Upper lobe of right lung (tissue), 1 donor: ENCODE data around the gene GATD1. TPM values are rescaled to one million over a fixed set of nuclear protein-coding genes. Genes with fewer than 3 reads are reported as not detected.
A peak's percentile ranks its signal among the peaks of the same experiment; 100 is the strongest.

ENCODE experiments used
- ATAC-seq: fragments of 200-7000 bp; cut with Tn5 transposase; one replicate; pipeline ENCODE4 v1.9.1; 2020; ENCODE audit warnings: mild to moderate bottlenecking, moderate library complexity
- DNase-seq: peaks from one replicate; pipeline ENCODE4 v3.0.0-alpha.2; 2020
- H3K27ac ChIP-seq: fragments of 200-600 bp; one replicate; pipeline ENCODE4 v1.8.0; 2022
- H3K27me3 ChIP-seq: fragments of 200-600 bp; one replicate; pipeline ENCODE4 v1.8.0; 2022; ENCODE audit warnings: mild to moderate bottlenecking
- H3K36me3 ChIP-seq: fragments of 200-600 bp; one replicate; pipeline ENCODE4 v1.8.0; 2022
- H3K4me1 ChIP-seq: fragments of 200-600 bp; one replicate; pipeline ENCODE4 v1.8.0; 2022
- H3K4me3 ChIP-seq: fragments of 200-600 bp; one replicate; pipeline ENCODE4 v1.8.0; 2022; ENCODE audit warnings: mild to moderate bottlenecking
- H3K9me3 ChIP-seq: fragments of 200-600 bp; one replicate; pipeline ENCODE4 v1.8.0; 2022
- intact Hi-C: fragments of 100-400 bp; cut with DNase I; formaldehyde crosslinking; loops from one replicate; pipeline ENCODE4 v1.11.0; 2022
- total RNA-seq: library from RNA; stranded (reverse); fragmentation: NEBNext Ultra II Directional; extraction: Animal tissue kit (Norgen Biotek cat#: 25700); gene quantifications from one replicate; pipeline ENCODE4 v1.2.1, GENCODE V29; 2021
- TF ChIP-seq, protein P1 (sequence below): fragments of 200-600 bp; IDR thresholded peaks from one replicate; pipeline ENCODE4 v1.8.0; 2022; ENCODE audit warnings: antibody characterized with exemption
- donor health status: DM: no; HTN: yes; CAD: no; lungs with severe emphysema.

Gene GATD1
- total RNA-seq, 1 donor from 2014 or later, result 62.5 TPM

DNA sequence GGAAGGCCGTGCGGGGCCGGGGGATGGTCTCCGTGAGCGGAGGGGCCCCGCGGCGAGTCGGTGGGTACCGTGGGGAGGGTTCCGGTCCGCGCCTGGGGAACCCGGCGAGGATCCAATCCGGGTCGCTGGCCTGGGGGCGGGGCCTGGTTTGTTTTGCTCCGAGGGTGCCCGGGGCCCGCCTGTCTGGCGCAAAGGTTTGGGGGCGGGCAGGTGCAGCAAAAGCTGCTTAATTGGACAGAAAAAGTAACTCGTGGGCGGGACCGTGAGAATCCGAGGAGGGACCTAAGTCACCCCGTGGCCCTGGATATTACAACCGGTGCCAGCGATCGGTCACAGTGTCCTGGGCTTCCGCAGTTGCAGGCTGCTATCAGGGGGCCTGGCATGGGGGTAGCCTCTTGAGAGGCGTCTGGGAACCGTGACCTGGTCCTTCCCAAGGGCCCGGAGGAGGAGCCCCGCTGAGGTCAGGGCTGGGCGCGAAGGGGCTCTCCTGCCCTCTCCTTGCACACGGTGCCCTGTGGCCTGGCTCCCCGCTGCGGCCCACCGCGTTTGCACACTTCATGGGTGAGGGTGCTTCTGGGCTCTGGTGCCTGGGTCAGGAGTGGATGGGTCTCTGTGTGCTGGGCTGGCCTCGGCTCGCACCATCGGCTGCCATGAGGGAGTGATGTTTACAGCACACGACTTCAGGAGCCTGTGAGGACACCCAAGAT is 42.8 kb upstream of the GATD1 start:
- Histone ChIP-seq H3K27me3 (no peaks in the 10 kb centered on the region), H3K36me3 (peaks cover 29% of the 10 kb centered on the region), H3K9me3 (no peaks in the 10 kb centered on the region), H3K27ac (peak overlapping the region; percentile 95), H3K4me1 (peaks cover 23% of the 10 kb centered on the region), H3K4me3 (peak overlapping the region; percentile 91)
- DNase-seq (peak; percentile 97), ATAC-seq (peak; percentile 73)
- intact Hi-C loops, result no loop called here
- TF ChIP-seq, protein P1, sequence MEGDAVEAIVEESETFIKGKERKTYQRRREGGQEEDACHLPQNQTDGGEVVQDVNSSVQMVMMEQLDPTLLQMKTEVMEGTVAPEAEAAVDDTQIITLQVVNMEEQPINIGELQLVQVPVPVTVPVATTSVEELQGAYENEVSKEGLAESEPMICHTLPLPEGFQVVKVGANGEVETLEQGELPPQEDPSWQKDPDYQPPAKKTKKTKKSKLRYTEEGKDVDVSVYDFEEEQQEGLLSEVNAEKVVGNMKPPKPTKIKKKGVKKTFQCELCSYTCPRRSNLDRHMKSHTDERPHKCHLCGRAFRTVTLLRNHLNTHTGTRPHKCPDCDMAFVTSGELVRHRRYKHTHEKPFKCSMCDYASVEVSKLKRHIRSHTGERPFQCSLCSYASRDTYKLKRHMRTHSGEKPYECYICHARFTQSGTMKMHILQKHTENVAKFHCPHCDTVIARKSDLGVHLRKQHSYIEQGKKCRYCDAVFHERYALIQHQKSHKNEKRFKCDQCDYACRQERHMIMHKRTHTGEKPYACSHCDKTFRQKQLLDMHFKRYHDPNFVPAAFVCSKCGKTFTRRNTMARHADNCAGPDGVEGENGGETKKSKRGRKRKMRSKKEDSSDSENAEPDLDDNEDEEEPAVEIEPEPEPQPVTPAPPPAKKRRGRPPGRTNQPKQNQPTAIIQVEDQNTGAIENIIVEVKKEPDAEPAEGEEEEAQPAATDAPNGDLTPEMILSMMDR, result no peak

DNA sequence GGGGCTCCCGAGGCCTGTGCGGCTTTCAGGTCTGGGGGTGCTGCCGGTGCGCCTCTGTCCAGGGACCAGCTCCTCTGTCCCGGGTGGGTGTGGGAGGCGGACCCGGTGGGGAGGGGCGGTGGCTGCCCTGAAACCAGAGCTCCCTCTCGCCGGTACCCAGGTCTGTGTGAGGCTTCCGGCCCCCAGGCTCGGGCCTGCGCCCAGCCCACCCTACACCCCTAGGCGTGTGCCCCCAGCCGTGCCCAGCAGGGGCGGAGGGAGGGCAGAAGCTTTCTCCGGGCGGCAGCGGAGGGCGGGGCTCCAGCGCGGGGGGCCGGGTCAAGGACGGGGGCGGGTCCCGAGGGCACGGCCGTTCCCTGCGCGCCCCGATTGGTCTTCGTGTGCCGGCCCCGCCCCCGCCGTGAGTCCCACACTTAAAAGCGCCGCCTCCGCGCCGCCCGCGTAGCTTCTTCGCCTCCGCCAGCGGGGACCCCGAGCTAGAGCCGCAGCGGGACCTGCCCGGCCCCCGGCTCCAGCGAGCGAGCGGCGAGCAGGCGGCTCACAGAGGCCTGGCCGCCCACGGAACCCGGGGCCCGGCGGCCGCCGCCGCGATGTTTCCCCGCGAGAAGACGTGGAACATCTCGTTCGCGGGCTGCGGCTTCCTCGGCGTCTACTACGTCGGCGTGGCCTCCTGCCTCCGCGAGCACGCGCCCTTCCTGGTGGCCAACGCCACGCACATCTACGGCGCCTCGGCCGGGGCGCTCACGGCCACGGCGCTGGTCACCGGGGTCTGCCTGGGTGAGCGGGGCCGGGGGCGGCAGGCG is 42.0 kb upstream of the GATD1 start:
- ATAC-seq, result peak; percentile 89

DNA sequence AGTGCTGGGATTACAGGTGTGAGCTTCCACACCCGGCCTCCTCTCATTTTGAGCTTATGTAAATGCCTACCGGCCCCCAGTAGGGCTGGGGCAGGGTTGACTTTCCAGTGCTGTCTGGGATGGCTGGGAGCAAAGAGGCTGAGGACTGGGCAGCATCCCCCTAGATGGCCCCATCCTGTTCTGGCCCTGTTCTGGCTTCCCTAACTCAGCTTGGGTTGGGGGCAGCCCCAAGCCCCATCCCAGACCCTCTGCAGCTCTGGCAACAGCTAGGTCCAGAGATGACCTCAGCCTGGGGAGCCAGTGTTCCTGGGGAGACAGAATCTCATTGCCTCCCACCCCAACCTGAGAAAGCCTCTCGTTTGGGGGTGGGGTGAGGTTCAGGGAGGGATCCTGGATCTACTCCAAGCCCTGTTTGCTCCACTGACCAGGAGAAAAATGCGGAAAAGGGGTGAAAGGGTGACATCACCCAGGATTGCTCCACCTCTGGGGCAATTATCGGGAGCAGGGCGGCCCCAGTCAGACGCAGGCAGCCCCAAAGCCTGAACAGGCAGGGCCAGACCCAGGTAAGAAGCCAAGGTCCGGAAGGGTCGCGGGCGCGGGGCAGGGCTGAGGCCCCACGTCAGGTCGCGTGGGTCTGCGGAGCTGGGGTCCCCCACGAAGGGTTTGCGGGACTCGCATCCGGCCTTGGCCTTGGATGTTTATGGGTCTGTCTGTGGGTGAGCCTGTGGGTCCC is 41.3 kb upstream of the GATD1 start, which contains the start of gene PNPLA2:
Gene PNPLA2, plus strand, starts transcription at position 519 of the 733 bp plus-strand sequence. CDS start 805 bp downstream, outside the sequence.
- H3K27me3 ChIP-seq, result no peaks in the 10 kb centered on the region
- no peaks in the 10 kb centered on the region for H3K9me3 ChIP-seq
- TF ChIP-seq, protein P1, result no peak
- intact Hi-C loops, result no loop called here
- DNase-seq, result peak; percentile 83
- H3K27ac ChIP-seq, result peak within 1 kb of the TSS; percentile 95
- peaks cover 19% of the 10 kb centered on the region for H3K36me3 ChIP-seq
- H3K4me3 ChIP-seq, result peak within 1 kb of the TSS; percentile 91
- H3K4me1 ChIP-seq, result peaks cover 23% of the 10 kb centered on the region
- ATAC-seq, result peak; percentile 22

More for the DNA sequence above, 42.0 kb upstream of the GATD1 start:
- intact Hi-C loops, result no loop called here
- peak overlapping the region; percentile 95 for H3K27ac ChIP-seq
- peak; percentile 97 for DNase-seq
- no peaks in the 10 kb centered on the region for H3K9me3 ChIP-seq
- peak overlapping the region; percentile 91 for H3K4me3 ChIP-seq
- peaks cover 21% of the 10 kb centered on the region for H3K36me3 ChIP-seq
- no peaks in the 10 kb centered on the region for H3K27me3 ChIP-seq
- H3K4me1 ChIP-seq, result peaks cover 23% of the 10 kb centered on the region
- TF ChIP-seq, protein P1, result peak; percentile 15

DNA sequence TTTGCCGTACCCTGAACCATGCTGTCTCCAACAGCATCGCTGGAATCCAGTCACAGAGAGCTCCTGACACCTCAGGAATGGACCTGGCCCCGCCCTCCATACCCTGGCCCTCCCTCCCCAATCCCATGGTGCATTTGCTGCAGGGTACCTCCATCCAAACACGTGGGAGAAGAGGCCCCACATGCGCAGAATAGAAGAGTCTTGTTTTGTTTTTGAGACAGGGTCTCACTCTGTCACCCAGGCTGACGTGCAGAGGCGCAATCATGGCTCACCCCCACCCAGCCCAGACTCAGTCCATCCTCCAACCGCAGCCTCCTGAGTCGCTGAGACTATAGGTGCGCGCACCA is 39.1 kb upstream of the GATD1 start:
- Histone ChIP-seq H3K36me3 (peaks cover 27% of the 10 kb centered on the region), H3K4me1 (peaks cover 15% of the 10 kb centered on the region), H3K27me3 (no peaks in the 10 kb centered on the region), H3K4me3 (no peak overlapping the region), H3K9me3 (no peaks in the 10 kb centered on the region), H3K27ac (no peak overlapping the region)
- TF ChIP-seq, protein P1, result no peak
- intact Hi-C loops, result no loop called here
- no peak for ATAC-seq
- DNase-seq, result no peak

DNA sequence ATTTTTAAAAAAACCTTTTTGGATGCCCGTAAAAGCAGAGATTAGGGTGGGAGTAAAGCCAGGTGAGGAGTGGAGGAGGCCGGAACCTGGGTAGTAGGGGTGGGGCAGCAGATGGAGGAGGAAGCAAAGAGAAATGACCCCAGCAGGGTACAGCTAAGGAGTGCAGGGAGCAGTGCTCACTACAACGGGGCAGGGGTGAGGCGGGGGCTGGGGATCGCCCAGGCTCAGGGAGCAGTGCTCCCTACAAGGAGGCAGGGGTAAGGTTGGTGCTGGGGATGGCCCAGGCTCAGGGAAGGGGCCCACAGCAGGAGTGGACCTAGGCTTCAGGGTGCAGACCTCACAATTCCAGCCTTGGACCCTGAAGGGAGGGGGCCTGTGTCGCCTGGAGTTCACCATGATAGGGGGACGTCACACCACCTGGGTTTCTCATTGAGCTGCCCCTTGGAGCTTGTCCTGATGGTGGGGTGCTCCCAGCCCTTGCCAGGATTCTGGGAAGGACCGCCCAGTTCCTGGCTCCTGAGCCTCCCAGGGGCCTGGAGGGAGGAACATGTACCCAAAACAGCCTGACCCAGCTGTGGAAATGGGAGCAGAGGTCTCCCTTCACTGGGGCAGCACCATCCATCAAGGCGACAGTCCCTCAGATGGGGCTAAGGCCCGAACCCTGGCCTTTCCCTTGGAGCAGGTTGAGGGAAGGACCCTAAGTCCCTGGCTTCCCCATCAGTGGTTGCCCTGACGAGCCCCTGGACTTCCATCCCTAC is 38.6 kb upstream of the GATD1 start:
- no peak for DNase-seq
- TF ChIP-seq, protein P1, result no peak
- intact Hi-C loops, result no loop called here
- no peaks in the 10 kb centered on the region for H3K27me3 ChIP-seq
- H3K4me1 ChIP-seq, result peaks cover 15% of the 10 kb centered on the region
- no peak overlapping the region for H3K27ac ChIP-seq
- ATAC-seq, result no peak
- no peaks in the 10 kb centered on the region for H3K9me3 ChIP-seq
- peaks cover 32% of the 10 kb centered on the region for H3K36me3 ChIP-seq
- no peak overlapping the region for H3K4me3 ChIP-seq
